ENCODE results near the gene DBF4B.

DBF4B gene

GRCh38 chr17:44777394-44778348 is 69.2 kb downstream of the DBF4B start:
- no peak for DNase-seq (ENCODE audit: low read depth in 2 of 2)

DNA sequence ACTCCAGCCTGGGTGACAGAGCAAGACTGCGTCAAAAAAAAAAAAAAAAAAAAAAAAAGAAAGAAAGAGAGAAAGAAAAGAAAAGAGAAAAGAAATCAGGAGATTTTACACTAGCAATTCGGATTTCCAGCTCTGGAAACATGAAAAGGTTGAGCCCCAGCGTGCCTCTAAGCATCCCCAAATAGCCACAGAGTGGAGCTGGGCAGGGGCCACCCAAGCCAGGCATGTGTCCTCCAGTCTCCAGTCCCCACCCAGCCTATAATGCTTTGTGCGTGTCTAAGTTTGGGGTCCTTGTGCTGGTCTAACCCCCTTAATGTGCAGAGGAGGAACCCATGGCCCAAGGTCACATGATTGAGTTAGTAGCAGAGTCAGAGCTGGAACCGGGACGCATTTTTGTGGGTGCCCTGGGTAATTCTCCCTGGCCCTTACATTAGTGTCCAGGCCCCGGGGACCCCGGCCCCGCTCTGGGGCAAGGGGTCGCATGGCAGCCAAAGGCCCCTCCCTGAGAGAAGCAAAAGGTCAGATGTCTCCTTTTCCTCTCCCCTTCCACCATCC is 70.3 kb downstream of the DBF4B start:
- DNase-seq (ENCODE audit: low read depth in 2 of 2) = no peak

GRCh38 chr17:44779211-44780025 is 71.0 kb downstream of the DBF4B start:
- DNase-seq (ENCODE audit: low read depth in 2 of 2) = peak; percentile 60 to 74

DNA sequence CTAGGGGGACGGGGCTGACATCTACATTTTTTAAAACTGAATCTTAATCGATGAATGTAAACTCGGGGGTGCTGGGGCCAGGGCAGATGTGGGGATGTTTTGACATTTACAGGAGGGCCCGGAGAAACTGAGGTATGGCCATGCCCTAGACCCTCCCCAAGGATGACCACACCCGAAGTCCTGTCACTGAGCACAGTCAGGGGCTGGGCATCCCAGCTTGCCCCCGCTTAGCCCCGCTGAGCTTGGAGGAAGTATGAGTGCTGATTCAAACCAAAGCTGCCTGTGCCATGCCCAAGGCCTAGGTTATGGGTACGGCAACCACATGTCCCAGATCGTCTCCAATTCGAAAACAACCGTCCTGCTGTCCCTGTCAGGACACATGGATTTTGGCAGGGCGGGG is 71.7 kb downstream of the DBF4B start:
- no peak for DNase-seq (ENCODE audit: low read depth in 2 of 2)

- DNase-seq (ENCODE audit: low read depth in 2 of 2) = no peak
Observed at GRCh38 chr17:44780845-44781480, 72.5 kb downstream of the DBF4B start.

GRCh38 chr17:44781551-44782325 is 73.3 kb downstream of the DBF4B start:
- DNase-seq (ENCODE audit: low read depth in 2 of 2) = no peak

DNA sequence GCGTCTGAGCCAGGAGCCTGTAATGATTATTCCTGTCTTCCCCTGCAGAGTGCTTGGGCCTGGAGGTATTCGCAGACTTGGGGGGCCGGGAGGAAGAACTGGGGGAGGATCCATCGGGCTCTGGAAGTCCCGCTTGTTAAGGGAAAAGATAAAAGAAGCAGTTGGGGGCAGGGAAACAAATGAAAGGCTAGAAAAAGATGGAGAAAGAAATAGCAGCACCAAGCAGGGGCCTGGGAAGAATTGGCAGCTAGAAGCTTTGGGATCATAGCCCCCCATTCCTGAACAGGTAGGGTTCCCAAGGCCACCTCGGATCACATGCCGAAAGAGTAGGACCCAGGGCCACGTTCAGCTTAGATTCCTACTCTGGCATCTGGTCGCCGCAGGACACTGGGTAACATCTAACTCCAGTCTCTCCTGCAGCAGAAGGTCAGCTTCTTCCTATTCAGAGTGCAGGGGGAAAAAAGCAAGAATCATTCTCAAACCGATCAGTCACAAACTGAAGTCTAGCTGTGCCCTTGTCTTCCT is 73.9 kb downstream of the DBF4B start:
- no peak for DNase-seq (ENCODE audit: low read depth in 2 of 2)

DNA sequence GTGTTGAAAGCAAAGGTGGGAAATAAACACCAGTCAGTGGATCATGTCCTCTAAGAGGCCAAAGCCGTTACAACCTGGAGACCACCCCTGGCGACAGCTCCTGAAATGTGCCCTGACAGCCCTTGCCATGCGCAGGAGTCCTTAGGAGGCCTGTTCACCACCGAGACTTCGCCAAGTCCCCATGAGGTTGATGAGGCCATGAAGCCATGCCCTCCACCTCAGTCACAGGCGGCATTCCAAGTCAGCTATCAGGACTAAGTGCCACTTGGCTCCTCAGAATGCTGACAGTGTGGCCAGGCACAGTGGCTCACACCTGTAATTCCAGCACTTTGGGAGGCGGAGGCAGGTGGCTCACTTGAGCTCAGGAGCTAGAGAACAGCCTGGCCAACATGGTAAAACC is 77.5 kb downstream of the DBF4B start:
- DNase-seq (ENCODE audit: low read depth in 2 of 2) = no peak

GRCh38 chr17:44786551-44787081 is 78.2 kb downstream of the DBF4B start:
- DNase-seq (ENCODE audit: low read depth in 2 of 2) = no peak

GRCh38 chr17:44787271-44787940 is 78.9 kb downstream of the DBF4B start:
- no peak for DNase-seq (ENCODE audit: low read depth in 2 of 2)

- DNase-seq (ENCODE audit: low read depth in 2 of 2) = no peak
Observed at GRCh38 chr17:44788139-44788538, 79.7 kb downstream of the DBF4B start.

DNA sequence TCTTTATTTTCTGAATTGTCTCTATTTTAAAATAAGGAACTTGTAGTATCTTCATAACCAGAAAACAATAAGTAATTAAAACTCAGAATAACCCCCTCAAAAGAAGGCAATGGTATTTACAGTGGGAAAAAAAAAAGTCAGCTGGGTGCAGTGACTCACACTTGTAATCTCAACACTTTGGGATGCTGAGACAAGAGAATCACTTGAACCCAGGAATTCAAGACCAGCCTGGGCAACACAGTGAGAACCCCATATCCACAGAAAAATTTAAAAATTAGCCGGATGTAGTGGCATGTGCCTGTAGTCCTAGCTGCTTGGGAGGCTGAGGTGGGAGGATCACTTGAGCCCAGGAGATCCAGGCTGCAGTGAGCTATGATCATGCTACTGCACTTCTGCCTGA is 83.8 kb downstream of the DBF4B start:
- DNase-seq (ENCODE audit: low read depth in 2 of 2) = no peak

- DNase-seq (ENCODE audit: low read depth in 2 of 2) = no peak
Observed at GRCh38 chr17:44793885-44794842, 85.7 kb downstream of the DBF4B start.

DNA sequence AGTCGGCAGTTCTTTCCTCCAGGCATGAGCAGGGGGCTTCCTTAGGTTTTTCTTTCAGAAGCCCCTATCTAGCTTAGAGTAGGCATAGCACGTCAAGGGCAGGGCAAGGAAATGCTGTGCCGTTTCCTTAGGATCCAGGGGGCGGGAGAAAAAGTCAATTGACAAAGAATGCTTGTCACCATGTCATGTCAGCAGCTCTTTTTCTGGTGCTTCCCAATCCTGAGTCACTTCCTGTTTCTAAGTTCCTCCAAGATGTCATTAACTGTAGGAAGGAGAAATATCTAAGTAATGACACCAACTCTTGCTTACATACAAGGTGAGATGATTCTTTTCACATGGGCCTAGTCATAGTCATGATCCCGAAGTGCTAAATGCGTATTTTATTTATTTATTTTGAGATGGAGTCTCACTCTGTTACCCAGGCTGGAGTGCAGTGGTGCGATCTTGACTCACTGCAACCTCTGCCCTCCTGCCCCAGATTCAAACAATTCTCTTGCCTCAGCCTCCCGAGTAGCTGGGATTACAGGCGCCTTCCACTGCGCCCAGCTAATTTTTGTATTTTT is 86.5 kb downstream of the DBF4B start:
- no peak for DNase-seq (ENCODE audit: low read depth in 2 of 2)

DNA sequence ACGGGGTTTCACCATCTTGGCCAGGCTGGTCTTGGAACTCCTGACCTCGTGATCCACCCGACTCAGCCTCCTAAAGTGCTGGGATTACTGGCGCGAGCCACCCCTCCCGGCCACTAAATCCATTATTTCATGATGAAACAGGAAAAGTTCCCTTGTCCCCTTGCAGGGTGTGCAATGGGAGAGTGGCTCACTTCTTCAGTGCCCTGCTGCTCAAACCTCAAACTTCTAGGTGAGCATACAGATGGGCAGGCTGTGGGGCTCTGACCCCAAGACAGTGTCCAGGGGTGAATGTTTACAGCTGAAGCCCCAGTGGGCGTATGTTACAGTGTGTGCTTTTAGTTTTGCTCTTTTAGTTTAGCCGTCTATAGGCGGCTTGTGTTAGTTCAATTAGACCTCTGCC is 87.0 kb downstream of the DBF4B start:
- no peak for DNase-seq (ENCODE audit: low read depth in 2 of 2)

DNA sequence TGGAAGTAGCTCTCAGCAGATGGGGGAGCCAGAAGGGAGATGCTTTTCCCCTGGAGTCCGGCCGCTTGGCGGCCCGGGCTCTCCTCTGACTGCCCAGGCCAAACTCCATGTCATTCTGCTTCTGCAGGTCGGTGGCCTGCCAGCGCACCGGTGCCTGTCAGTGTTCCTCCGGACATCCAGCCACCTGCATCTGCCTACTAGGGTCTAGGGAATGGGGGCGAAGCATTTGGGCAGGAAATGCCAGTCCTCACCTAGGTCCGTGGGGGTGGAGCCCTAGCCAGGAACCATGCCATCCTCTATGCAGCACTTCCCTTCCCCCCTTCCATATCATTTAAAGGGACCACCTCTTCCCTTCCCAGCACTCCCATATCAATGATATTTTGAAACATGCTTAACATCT is 87.5 kb downstream of the DBF4B start:
- DNase-seq (ENCODE audit: low read depth in 2 of 2) = no peak

DNA sequence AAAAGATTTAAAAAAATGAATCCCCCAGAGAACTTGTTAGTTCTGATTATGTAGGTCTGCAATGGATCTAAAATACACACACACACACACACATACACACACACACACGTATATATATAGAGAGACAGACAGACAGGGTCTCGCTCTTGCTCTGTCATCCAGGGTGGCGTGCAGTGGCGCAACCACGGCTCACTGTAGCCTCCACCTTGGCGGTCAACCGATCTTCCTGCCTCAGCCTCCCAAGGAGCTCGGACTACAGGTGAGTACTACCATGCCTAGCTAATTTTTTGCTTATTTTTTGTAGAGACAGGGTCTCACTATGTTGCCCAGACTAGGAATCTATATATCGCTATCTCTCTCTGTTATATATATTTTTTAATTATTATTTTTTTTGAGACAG is 88.3 kb downstream of the DBF4B start:
- DNase-seq (ENCODE audit: low read depth in 2 of 2) = no peak

GRCh38 chr17:44797802-44798201 is 89.3 kb downstream of the DBF4B start:
- DNase-seq (ENCODE audit: low read depth in 2 of 2) = no peak

- no peak for DNase-seq (ENCODE audit: low read depth in 2 of 2)
Observed at GRCh38 chr17:44798356-44798755, 89.9 kb downstream of the DBF4B start.
